ENCODE measurements around the gene MYF5. TPM values are rescaled to one million over a fixed set of nuclear protein-coding genes. Genes with fewer than 3 reads are reported as not detected.

Gene MYF5
- total and polyA plus RNA-seq, 5 donors from 2014 or later = not detected

DNA sequence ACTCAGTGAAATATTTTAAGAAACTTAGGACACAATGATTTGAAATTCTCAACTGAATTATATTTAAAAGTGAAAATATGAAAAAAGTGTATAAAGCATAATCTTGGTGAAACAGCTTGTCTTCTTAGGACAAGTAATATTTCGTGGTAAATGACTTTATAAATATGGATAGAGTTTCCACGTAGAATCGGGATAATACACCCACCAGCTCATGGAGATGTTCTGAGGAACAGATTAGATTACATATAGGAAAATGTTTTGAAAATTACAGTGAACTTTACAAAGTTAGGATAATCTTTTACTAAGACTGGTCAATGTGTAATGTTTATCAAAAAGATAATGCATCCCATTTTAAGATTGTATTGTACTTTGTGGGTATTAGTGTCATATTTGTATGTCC is 34.9 kb upstream of the MYF5 start:
- Mint-ChIP-seq H3K27ac (no peak overlapping the region), H3K4me3 (no peak overlapping the region), H3K4me1 (no peaks in the 10 kb centered on the region), H3K27me3 (no peaks in the 10 kb centered on the region), H3K36me3 (no peaks in the 10 kb centered on the region), H3K9me3 (peaks cover 0 to 7% (median 2%) of the 10 kb centered on the region in 7 donors)
- no peak for ATAC-seq (ENCODE audit: low read depth in 2 of 2)
- H3K27ac ChIP-seq (ENCODE audit: insufficient read depth, low read length, poor library complexity, severe bottlenecking) = no peak overlapping the region
- no peaks in the 10 kb centered on the region for H3K4me1 ChIP-seq (ENCODE audit: control insufficient read depth, insufficient read depth, low read length, poor library complexity, severe bottlenecking)
- H3K4me3 ChIP-seq (ENCODE audit: low read depth, low read length) = no peak overlapping the region
- no peaks in the 10 kb centered on the region for H3K27me3 ChIP-seq (ENCODE audit: control insufficient read depth, insufficient read depth, low read length)
- H3K36me3 ChIP-seq (ENCODE audit: control insufficient read depth, insufficient read depth, low read length) = no peaks in the 10 kb centered on the region
- H3K9me3 ChIP-seq (ENCODE audit: control insufficient read depth in 2 of 2, low read length in 2 of 2) = no peaks in the 10 kb centered on the region
- no peak for DNase-seq

GRCh38 chr12:80684077-80684495 is 32.6 kb upstream of the MYF5 start:
- H3K27ac ChIP-seq (ENCODE audit: insufficient read depth, low read length, poor library complexity, severe bottlenecking) = no peak overlapping the region
- no peaks in the 10 kb centered on the region for H3K36me3 Mint-ChIP-seq

DNA sequence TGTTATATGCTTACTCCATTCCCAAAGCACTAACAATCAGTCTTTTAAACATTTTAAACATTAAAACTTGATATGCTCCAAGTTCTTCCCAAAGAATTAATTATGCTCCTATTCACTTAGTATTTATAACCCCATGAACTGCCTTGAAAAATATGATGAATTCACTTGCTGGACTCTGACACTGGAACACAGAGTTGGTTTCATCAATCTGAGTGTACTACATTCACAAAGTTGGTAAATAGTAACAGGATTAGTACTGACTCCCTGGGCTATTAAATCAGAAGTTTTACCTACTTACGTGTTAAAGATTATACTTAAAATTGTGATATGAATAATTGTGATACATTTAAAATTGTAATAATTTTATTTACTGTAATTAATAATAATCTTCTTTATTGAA is 26.6 kb upstream of the MYF5 start:
- H3K36me3 Mint-ChIP-seq = no peaks in the 10 kb centered on the region
- no peaks in the 10 kb centered on the region for H3K4me1 Mint-ChIP-seq
- no peaks in the 10 kb centered on the region for H3K9me3 ChIP-seq (ENCODE audit: control insufficient read depth in 2 of 2, low read length in 2 of 2)
- ATAC-seq (ENCODE audit: low read depth in 2 of 2) (no peak), DNase-seq (no peak)
- H3K27me3 Mint-ChIP-seq = no peaks in the 10 kb centered on the region
- H3K27ac Mint-ChIP-seq = no peak overlapping the region
- H3K27ac ChIP-seq (ENCODE audit: insufficient read depth, low read length, poor library complexity, severe bottlenecking) = no peak overlapping the region
- no peaks in the 10 kb centered on the region for H3K36me3 ChIP-seq (ENCODE audit: control insufficient read depth, insufficient read depth, low read length)
- no peaks in the 10 kb centered on the region for H3K4me1 ChIP-seq (ENCODE audit: control insufficient read depth, insufficient read depth, low read length, poor library complexity, severe bottlenecking)
- H3K27me3 ChIP-seq (ENCODE audit: control insufficient read depth, insufficient read depth, low read length) = no peaks in the 10 kb centered on the region
- peaks cover 0 to 12% (median 0%) of the 10 kb centered on the region in 7 donors for H3K9me3 Mint-ChIP-seq
- no peak overlapping the region for H3K4me3 ChIP-seq (ENCODE audit: low read depth, low read length)
- H3K4me3 Mint-ChIP-seq = no peak overlapping the region

More at GRCh38 chr12:80684077-80684495, 32.6 kb upstream of the MYF5 start:
- DNase-seq (no peak), ATAC-seq (ENCODE audit: low read depth in 2 of 2) (no peak)
- no peaks in the 10 kb centered on the region for H3K4me1 Mint-ChIP-seq
- peaks cover 0 to 10% (median 2%) of the 10 kb centered on the region in 7 donors for H3K9me3 Mint-ChIP-seq
- Histone ChIP-seq H3K27me3 (ENCODE audit: control insufficient read depth, insufficient read depth, low read length) (no peaks in the 10 kb centered on the region), H3K4me1 (ENCODE audit: control insufficient read depth, insufficient read depth, low read length, poor library complexity, severe bottlenecking) (no peaks in the 10 kb centered on the region), H3K4me3 (ENCODE audit: low read depth, low read length) (no peak overlapping the region), H3K9me3 (ENCODE audit: control insufficient read depth in 2 of 2, low read length in 2 of 2) (no peaks in the 10 kb centered on the region), H3K36me3 (ENCODE audit: control insufficient read depth, insufficient read depth, low read length) (no peaks in the 10 kb centered on the region)
- no peak overlapping the region for H3K27ac Mint-ChIP-seq
- no peak overlapping the region for H3K4me3 Mint-ChIP-seq
- no peaks in the 10 kb centered on the region for H3K27me3 Mint-ChIP-seq

DNA sequence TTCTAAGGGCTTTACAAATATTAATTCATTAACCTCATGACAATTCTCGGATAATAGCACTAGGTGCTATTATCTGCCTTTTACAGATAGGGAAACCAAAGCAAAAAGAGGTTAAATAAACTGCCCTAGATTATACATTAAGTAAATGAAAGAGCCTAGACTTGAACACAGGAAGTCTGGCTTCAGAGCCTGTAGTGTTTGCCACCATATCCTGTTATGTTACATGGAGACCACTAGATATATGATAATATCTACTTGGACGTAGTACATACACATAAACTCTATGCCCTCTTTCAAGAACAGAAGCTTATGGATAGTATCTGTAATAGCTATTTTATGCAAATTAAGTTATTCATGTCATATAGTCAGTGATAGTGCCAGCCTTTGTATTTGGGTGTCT is 26.2 kb upstream of the MYF5 start:
- Histone ChIP-seq H3K27ac (ENCODE audit: insufficient read depth, low read length, poor library complexity, severe bottlenecking) (no peak overlapping the region), H3K9me3 (ENCODE audit: control insufficient read depth in 2 of 2, low read length in 2 of 2) (no peaks in the 10 kb centered on the region)

GRCh38 chr12:80692114-80692513 is 24.6 kb upstream of the MYF5 start:
- Histone ChIP-seq H3K27me3 (ENCODE audit: control insufficient read depth, insufficient read depth, low read length) (no peaks in the 10 kb centered on the region), H3K9me3 (ENCODE audit: control insufficient read depth in 2 of 2, low read length in 2 of 2) (no peaks in the 10 kb centered on the region), H3K36me3 (ENCODE audit: control insufficient read depth, insufficient read depth, low read length) (no peaks in the 10 kb centered on the region), H3K27ac (ENCODE audit: insufficient read depth, low read length, poor library complexity, severe bottlenecking) (no peak overlapping the region), H3K4me1 (ENCODE audit: control insufficient read depth, insufficient read depth, low read length, poor library complexity, severe bottlenecking) (no peaks in the 10 kb centered on the region), H3K4me3 (ENCODE audit: low read depth, low read length) (no peak overlapping the region)
- H3K36me3 Mint-ChIP-seq = no peaks in the 10 kb centered on the region
- ATAC-seq (ENCODE audit: low read depth in 2 of 2) = no peak
- H3K4me1 Mint-ChIP-seq = no peaks in the 10 kb centered on the region
- no peak overlapping the region for H3K4me3 Mint-ChIP-seq
- H3K9me3 Mint-ChIP-seq = peaks cover 0 to 5% (median 0%) of the 10 kb centered on the region in 7 donors
- H3K27me3 Mint-ChIP-seq = no peaks in the 10 kb centered on the region
- no peak for DNase-seq
- no peak overlapping the region for H3K27ac Mint-ChIP-seq

More for the DNA sequence above, 26.2 kb upstream of the MYF5 start:
- H3K27me3 Mint-ChIP-seq = no peaks in the 10 kb centered on the region
- H3K4me1 Mint-ChIP-seq = no peaks in the 10 kb centered on the region
- H3K9me3 Mint-ChIP-seq = peaks cover 0 to 15% (median 0%) of the 10 kb centered on the region in 7 donors
- H3K36me3 Mint-ChIP-seq = no peaks in the 10 kb centered on the region
- DNase-seq (no peak), ATAC-seq (ENCODE audit: low read depth in 2 of 2) (no peak)
- H3K27ac Mint-ChIP-seq = no peak overlapping the region
- no peak overlapping the region for H3K4me3 Mint-ChIP-seq
- Histone ChIP-seq H3K4me3 (ENCODE audit: low read depth, low read length) (no peak overlapping the region), H3K36me3 (ENCODE audit: control insufficient read depth, insufficient read depth, low read length) (no peaks in the 10 kb centered on the region), H3K4me1 (ENCODE audit: control insufficient read depth, insufficient read depth, low read length, poor library complexity, severe bottlenecking) (no peaks in the 10 kb centered on the region), H3K27me3 (ENCODE audit: control insufficient read depth, insufficient read depth, low read length) (no peaks in the 10 kb centered on the region)

DNA sequence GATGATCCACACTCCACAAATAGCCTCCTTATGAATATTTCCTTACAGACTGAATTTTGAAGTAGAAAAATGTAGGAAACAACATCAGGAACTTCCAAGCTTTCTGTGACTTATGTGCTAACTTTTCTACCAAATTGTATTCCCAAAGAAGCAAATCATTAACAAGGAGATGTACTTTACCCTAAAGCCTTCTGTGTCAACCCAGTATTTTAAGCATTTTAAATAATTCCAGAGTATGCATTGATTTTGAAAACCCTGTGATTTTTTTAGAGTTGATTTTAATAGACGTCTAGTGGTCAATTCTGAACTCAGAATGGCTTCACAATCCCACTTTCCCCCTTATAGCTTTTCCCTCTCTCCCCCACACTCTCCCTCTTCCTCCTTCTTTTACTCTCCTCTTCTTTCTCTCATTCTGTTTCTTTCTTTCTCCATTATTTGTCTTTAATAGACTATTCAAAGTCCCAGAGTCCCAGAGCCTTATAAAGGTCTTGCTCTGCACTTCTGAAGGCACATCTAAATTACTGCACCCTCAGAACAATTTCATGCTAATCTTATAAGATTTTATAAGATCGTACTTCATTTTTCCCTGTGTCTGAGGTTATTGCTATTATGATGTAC is 19.3 kb upstream of the MYF5 start:
- Histone ChIP-seq H3K4me1 (ENCODE audit: control insufficient read depth, insufficient read depth, low read length, poor library complexity, severe bottlenecking) (no peaks in the 10 kb centered on the region), H3K27me3 (ENCODE audit: control insufficient read depth, insufficient read depth, low read length) (no peaks in the 10 kb centered on the region), H3K36me3 (ENCODE audit: control insufficient read depth, insufficient read depth, low read length) (no peaks in the 10 kb centered on the region), H3K4me3 (ENCODE audit: low read depth, low read length) (no peak overlapping the region), H3K9me3 (ENCODE audit: control insufficient read depth in 2 of 2, low read length in 2 of 2) (peaks cover 0 to under 1% of the 10 kb centered on the region in 2 experiments), H3K27ac (ENCODE audit: insufficient read depth, low read length, poor library complexity, severe bottlenecking) (no peak overlapping the region)
- Mint-ChIP-seq H3K27ac (no peak overlapping the region), H3K4me3 (no peak overlapping the region), H3K36me3 (no peaks in the 10 kb centered on the region), H3K9me3 (peaks cover 0 to 5% (median 0%) of the 10 kb centered on the region in 7 donors), H3K4me1 (no peaks in the 10 kb centered on the region), H3K27me3 (no peaks in the 10 kb centered on the region)
- ATAC-seq (ENCODE audit: low read depth in 2 of 2) (no peak), DNase-seq (no peak)

DNA sequence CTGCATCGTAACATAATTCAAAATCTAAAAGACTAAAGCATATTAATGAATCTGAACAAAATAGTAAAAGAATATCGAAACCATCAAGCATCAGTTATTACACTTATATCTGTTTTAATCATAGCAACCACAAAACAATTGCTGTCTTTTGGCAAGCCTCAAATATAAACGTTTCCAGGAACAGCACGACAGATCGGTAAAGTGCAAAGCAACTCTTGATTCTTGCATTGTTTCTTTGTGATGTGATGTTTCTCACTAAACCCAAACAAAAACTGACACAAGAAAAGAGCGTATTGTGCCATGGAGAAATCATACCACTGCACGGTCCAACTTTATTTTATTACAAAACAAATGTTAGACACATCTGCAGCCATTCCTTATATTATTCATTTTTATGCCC is 18.5 kb upstream of the MYF5 start:
- Histone ChIP-seq H3K9me3 (ENCODE audit: control insufficient read depth in 2 of 2, low read length in 2 of 2) (peaks cover 0 to 5% of the 10 kb centered on the region in 2 experiments), H3K27ac (ENCODE audit: insufficient read depth, low read length, poor library complexity, severe bottlenecking) (no peak overlapping the region), H3K4me1 (ENCODE audit: control insufficient read depth, insufficient read depth, low read length, poor library complexity, severe bottlenecking) (no peaks in the 10 kb centered on the region), H3K4me3 (ENCODE audit: low read depth, low read length) (no peak overlapping the region), H3K27me3 (ENCODE audit: control insufficient read depth, insufficient read depth, low read length) (no peaks in the 10 kb centered on the region), H3K36me3 (ENCODE audit: control insufficient read depth, insufficient read depth, low read length) (no peaks in the 10 kb centered on the region)
- Mint-ChIP-seq H3K27ac (no peak overlapping the region), H3K36me3 (no peaks in the 10 kb centered on the region), H3K27me3 (no peaks in the 10 kb centered on the region), H3K4me3 (no peak overlapping the region), H3K4me1 (no peaks in the 10 kb centered on the region), H3K9me3 (peaks cover 0 to 7% (median 2%) of the 10 kb centered on the region in 7 donors)
- no peak for DNase-seq
- ATAC-seq (ENCODE audit: low read depth in 2 of 2) = no peak

DNA sequence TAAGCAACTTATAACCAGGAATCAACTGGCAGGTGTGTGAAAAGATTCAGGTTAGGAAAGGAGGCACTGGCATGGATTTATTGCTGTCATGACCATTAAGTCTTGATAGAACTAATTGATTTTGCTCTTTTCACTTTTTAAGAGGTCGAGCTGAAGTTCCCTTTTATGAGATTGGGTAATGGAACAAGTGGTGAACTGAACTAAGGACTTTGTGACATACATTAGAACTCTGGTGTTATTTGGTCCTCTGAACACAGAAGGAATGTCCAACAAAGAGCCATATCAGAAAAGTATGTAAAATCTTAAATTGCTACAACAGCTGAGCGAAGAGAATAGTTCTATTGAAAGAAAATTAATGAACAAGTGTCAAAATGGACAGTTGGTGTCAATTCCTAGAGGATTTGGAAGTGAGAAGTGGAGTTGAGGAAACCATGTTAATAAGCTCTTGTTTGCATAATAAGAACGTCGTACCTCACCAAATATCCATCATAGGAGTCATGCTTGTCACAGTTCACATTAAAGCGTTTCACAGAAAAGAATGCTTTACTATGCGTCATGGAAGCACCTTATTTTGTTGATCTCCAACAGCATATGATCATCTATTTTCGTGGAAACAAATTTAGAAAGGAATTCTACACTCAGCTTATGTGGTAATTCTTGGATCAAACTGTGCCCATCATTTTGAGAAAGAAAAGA is 17.7 kb upstream of the MYF5 start:
- H3K27ac Mint-ChIP-seq = no peak overlapping the region
- ATAC-seq (ENCODE audit: low read depth in 2 of 2) (no peak), DNase-seq (no peak)
- no peaks in the 10 kb centered on the region for H3K36me3 Mint-ChIP-seq
- H3K36me3 ChIP-seq (ENCODE audit: control insufficient read depth, insufficient read depth, low read length) = no peaks in the 10 kb centered on the region
- no peaks in the 10 kb centered on the region for H3K27me3 Mint-ChIP-seq
- peaks cover 0 to 10% (median 2%) of the 10 kb centered on the region in 7 donors for H3K9me3 Mint-ChIP-seq
- no peak overlapping the region for H3K4me3 ChIP-seq (ENCODE audit: low read depth, low read length)
- H3K4me1 ChIP-seq (ENCODE audit: control insufficient read depth, insufficient read depth, low read length, poor library complexity, severe bottlenecking) = no peaks in the 10 kb centered on the region
- H3K4me3 Mint-ChIP-seq = no peak overlapping the region
- no peaks in the 10 kb centered on the region for H3K27me3 ChIP-seq (ENCODE audit: control insufficient read depth, insufficient read depth, low read length)
- H3K9me3 ChIP-seq (ENCODE audit: control insufficient read depth in 2 of 2, low read length in 2 of 2) = peaks cover 0 to 5% of the 10 kb centered on the region in 2 experiments
- no peak overlapping the region for H3K27ac ChIP-seq (ENCODE audit: insufficient read depth, low read length, poor library complexity, severe bottlenecking)
- H3K4me1 Mint-ChIP-seq = no peaks in the 10 kb centered on the region

Measured in CD4-positive, CD25-positive, alpha-beta regulatory T cell (primary cell).